ENCODE results near the gene ASAP2.

DNA sequence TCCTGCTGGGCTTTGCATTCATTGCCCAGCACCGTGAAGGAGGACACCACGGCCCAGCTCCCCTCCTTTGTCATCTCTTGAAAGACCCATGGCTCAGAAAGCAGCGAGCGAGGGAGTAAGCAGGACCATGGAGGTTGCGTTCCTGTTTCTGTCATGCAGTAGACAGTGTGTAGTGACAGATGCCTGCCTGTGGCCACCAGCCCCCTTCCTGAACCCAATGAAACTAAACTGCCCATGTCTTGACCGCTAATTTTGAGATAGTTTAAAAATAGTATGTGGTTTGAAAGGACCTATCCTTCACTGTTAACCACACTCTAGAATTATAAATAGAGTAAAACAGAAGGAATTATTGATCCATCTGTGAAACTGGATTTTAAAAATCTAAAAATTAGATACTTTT, 88.2 kb downstream of the ASAP2 start:
- TF ChIP-seq, protein P1, sequence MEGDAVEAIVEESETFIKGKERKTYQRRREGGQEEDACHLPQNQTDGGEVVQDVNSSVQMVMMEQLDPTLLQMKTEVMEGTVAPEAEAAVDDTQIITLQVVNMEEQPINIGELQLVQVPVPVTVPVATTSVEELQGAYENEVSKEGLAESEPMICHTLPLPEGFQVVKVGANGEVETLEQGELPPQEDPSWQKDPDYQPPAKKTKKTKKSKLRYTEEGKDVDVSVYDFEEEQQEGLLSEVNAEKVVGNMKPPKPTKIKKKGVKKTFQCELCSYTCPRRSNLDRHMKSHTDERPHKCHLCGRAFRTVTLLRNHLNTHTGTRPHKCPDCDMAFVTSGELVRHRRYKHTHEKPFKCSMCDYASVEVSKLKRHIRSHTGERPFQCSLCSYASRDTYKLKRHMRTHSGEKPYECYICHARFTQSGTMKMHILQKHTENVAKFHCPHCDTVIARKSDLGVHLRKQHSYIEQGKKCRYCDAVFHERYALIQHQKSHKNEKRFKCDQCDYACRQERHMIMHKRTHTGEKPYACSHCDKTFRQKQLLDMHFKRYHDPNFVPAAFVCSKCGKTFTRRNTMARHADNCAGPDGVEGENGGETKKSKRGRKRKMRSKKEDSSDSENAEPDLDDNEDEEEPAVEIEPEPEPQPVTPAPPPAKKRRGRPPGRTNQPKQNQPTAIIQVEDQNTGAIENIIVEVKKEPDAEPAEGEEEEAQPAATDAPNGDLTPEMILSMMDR (IDR thresholded peaks at IDR 0.05): no peak
- no peak for TF ChIP-seq POLR2A (IDR thresholded peaks at IDR 0.05)
- TF ChIP-seq EP300 (IDR thresholded peaks at IDR 0.05): no peak

All from tibial nerve (tissue), 4 donors.